Muscle of arm (tissue), 12 donors: ENCODE results near the gene TAC3. TPM values are rescaled to one million over a fixed set of nuclear protein-coding genes. Genes with fewer than 3 reads are reported as not detected.
A peak's percentile ranks its signal among the peaks of the same experiment; 100 is the strongest.
"Not testable (repeated sequence)": the region's sequence is repeated elsewhere in the genome, so short reads cannot be mapped to it uniquely, and the experiment has no call there.

ENCODE experiments used
- DNase-seq: peaks from one replicate; pipeline ENCODE4 v3.0.0-alpha.2; 2013
- polyA plus RNA-seq, 12 donors: library from polyadenylated mRNA; unstranded; fragments of 120-200 nt; gene quantifications; one replicate each; pipeline ENCODE4 v1.2.1, GENCODE V29; 2013; ENCODE audit not compliant: insufficient read length in 12 of 12

The TAC3 gene
- polyA plus RNA-seq, 12 donors: 0.21 to 1.3 (median 0.63) TPM; not detected in 6

- DNase-seq: no peak
Measured at GRCh38 chr12:57039016-57039798, 22.9 kb upstream of the TAC3 start.

GRCh38 chr12:57037264-57037663 lies 20.9 kb upstream of the TAC3 start:
- DNase-seq: no peak

GRCh38 chr12:57033431-57033830 lies 17.1 kb upstream of the TAC3 start:
- no peak for DNase-seq

- DNase-seq: no peak
Measured at GRCh38 chr12:57031789-57032188, 15.5 kb upstream of the TAC3 start.

GRCh38 chr12:57031138-57031725 lies 14.9 kb upstream of the TAC3 start:
- DNase-seq: no peak

GRCh38 chr12:57029457-57029856 lies 13.1 kb upstream of the TAC3 start:
- DNase-seq: no peak

GRCh38 chr12:57027805-57028153 lies 11.4 kb upstream of the TAC3 start:
- DNase-seq: no peak

- no peak for DNase-seq
Measured at GRCh38 chr12:57027011-57027804, 10.9 kb upstream of the TAC3 start.

- no peak for DNase-seq
Measured at GRCh38 chr12:57025196-57025595, 8.9 kb upstream of the TAC3 start.

- not testable (repeated sequence) for DNase-seq
Measured at GRCh38 chr12:57022324-57022723, 6.0 kb upstream of the TAC3 start.

GRCh38 chr12:57019983-57020719 lies 3.8 kb upstream of the TAC3 start:
- no peak for DNase-seq

GRCh38 chr12:57018906-57019305 lies 2.6 kb upstream of the TAC3 start:
- no peak for DNase-seq

- DNase-seq: not testable (repeated sequence)
Measured at GRCh38 chr12:57018353-57018752, 2.0 kb upstream of the TAC3 start.

GRCh38 chr12:57012600-57013465 lies 3.5 kb downstream of the TAC3 start:
- DNase-seq: no peak

- DNase-seq: no peak
Measured at GRCh38 chr12:57011438-57012424, 4.6 kb downstream of the TAC3 start.

GRCh38 chr12:57010627-57011247 lies 5.6 kb downstream of the TAC3 start:
- DNase-seq: no peak

- no peak for DNase-seq
Measured at GRCh38 chr12:57009949-57010626, 6.2 kb downstream of the TAC3 start.

- peak; percentile 58 for DNase-seq
Measured at GRCh38 chr12:57008178-57008577, 8.2 kb downstream of the TAC3 start.
